Endothelial cell of umbilical vein (primary cell): Measurements from ENCODE around the gene NHS. TPM values are rescaled to one million over a fixed set of nuclear protein-coding genes. Genes with fewer than 3 reads are reported as not detected.

Source experiments
- BruUV-seq: library from RNA; stranded (reverse); fragments of 400-500 nt; replicated peaks from 2 replicates; lab custom pipeline; 2021; lab: Mats Ljungman, UMichigan
- CTCF ChIA-PET: fragments of 300-600, 350-600 bp; sonication (Branson Sonifier 250); formaldehyde crosslinking; loops from one replicate; lab custom pipeline; 2021; ENCODE audit warnings: antibody characterized with exemption, inconsistent platforms; lab: Charles Lee
- POLR2A ChIA-PET: fragments of 300-600, 350-600 bp; sonication (Branson Sonifier 250); formaldehyde crosslinking; loops from one replicate; lab custom pipeline; 2021; ENCODE audit warnings: antibody characterized with exemption, inconsistent platforms; lab: Charles Lee
- DNase-seq: peaks from one replicate; pipeline ENCODE4 v3.0.0-alpha.2; 2011; ENCODE audit warnings: low read depth, low spot score
- FAIRE-seq: peaks from 2 replicates; lab custom pipeline; 2011; peaks lifted over from hg19 to GRCh38; lab: Jason Lieb, UNC
- H2AFZ ChIP-seq: 2 replicates; pipeline ENCODE4 v1.6.0; 2012; ENCODE audit warnings: low read depth, low read length, control low read depth, inconsistent platforms
- H3K27ac ChIP-seq: 2 replicates; pipeline ENCODE4 v1.5.1; 2011; ENCODE audit warnings: low read depth, mild to moderate bottlenecking, control low read depth, low read length, moderate library complexity; ENCODE audit not compliant: insufficient read depth
- H3K27me3 ChIP-seq, 2 experiments: 2 replicates each; pipeline versions ENCODE4 v1.6.0 to v1.6.1; 2011; ENCODE audit warnings: low read length in 2 of 2, mixed read lengths in 1 of 2; ENCODE audit not compliant: control insufficient read depth in 2 of 2, insufficient read depth in 2 of 2
- H3K36me3 ChIP-seq, 2 experiments: 2 replicates in 1 of 2; 3 replicates in 1 of 2; pipeline ENCODE4 v1.5.1; 2011; ENCODE audit warnings: low read length in 2 of 2, mild to moderate bottlenecking in 1 of 2, moderate library complexity in 1 of 2; ENCODE audit not compliant: control insufficient read depth in 2 of 2, insufficient read depth in 2 of 2; ENCODE audit errors: extremely low read depth in 1 of 2
- H3K4me1 ChIP-seq: 3 replicates; pipeline ENCODE4 v1.5.1; 2011; ENCODE audit warnings: mild to moderate bottlenecking, low read length; ENCODE audit not compliant: control insufficient read depth, insufficient read depth; ENCODE audit errors: extremely low read depth
- H3K4me2 ChIP-seq: 2 replicates; pipeline ENCODE4 v1.6.1; 2011; ENCODE audit warnings: low read length, control low read depth, mixed read lengths; ENCODE audit not compliant: insufficient read depth
- H3K4me3 ChIP-seq, 3 experiments: fragments of 200-600 bp in 1 of 3; sonication (generic), shearing (Covaris generic) in 1 of 3; replicated peaks in 1 of 3; 2 replicates each; pipeline ENCODE4 v1.5.1; 2011 to 2016; ENCODE audit warnings: control low read depth in 3 of 3, low read length in 3 of 3, mild to moderate bottlenecking in 2 of 3, inconsistent platforms in 1 of 3, low read depth in 1 of 3, moderate library complexity in 1 of 3; ENCODE audit not compliant: insufficient read depth in 1 of 3
- H3K79me2 ChIP-seq: 2 replicates; pipeline ENCODE4 v1.6.0; 2012; ENCODE audit warnings: low read length, inconsistent platforms; ENCODE audit not compliant: control insufficient read depth, insufficient read depth
- H3K9ac ChIP-seq: replicated peaks from 2 replicates; pipeline ENCODE3; 2011; ENCODE audit warnings: low read length, control low read depth; ENCODE audit not compliant: insufficient read depth; ENCODE audit errors: extremely low read depth
- H3K9me1 ChIP-seq: replicated peaks from 3 replicates; pipeline ENCODE4 v1.6.0; 2011; ENCODE audit warnings: mild to moderate bottlenecking, low read length; ENCODE audit not compliant: control insufficient read depth, insufficient read depth; ENCODE audit errors: extremely low read depth
- H3K9me3 ChIP-seq: replicated peaks from 2 replicates; pipeline ENCODE4 v1.5.1; 2012; ENCODE audit warnings: low read length, inconsistent platforms; ENCODE audit not compliant: control insufficient read depth, insufficient read depth
- H4K20me1 ChIP-seq: replicated peaks from 2 replicates; pipeline ENCODE3; 2011; ENCODE audit warnings: mild to moderate bottlenecking, low read length; ENCODE audit not compliant: control insufficient read depth, insufficient read depth; ENCODE audit errors: extremely low read depth
- EZH2 ChIP-seq: IDR thresholded peaks from 2 replicates; pipeline ENCODE4 v1.6.1; 2012; ENCODE audit warnings: borderline replicate concordance, low read depth, mild to moderate bottlenecking, moderate library complexity, low read length, inconsistent platforms; ENCODE audit not compliant: severe bottlenecking
- FOS ChIP-seq: IDR thresholded peaks from 2 replicates; pipeline ENCODE4 v1.6.1; 2011; ENCODE audit warnings: mild to moderate bottlenecking, low read length, moderate library complexity, borderline replicate concordance; ENCODE audit not compliant: insufficient read depth
- GATA2 ChIP-seq: IDR thresholded peaks from 2 replicates; pipeline ENCODE4 v1.7.0; 2011; ENCODE audit warnings: low read depth, mild to moderate bottlenecking, moderate library complexity, mixed read lengths, low read length; ENCODE audit not compliant: insufficient read length, insufficient read depth
- JUN ChIP-seq: IDR thresholded peaks from 2 replicates; pipeline ENCODE4 v1.6.1; 2011; ENCODE audit warnings: borderline replicate concordance, low read depth; ENCODE audit not compliant: insufficient read length, insufficient read depth
- MYC ChIP-seq: IDR thresholded peaks from one replicate; pipeline ENCODE4 v1.6.1; 2011; ENCODE audit warnings: mild to moderate bottlenecking, low read depth, low read length
- POLR2A ChIP-seq: IDR thresholded peaks from 2 replicates; pipeline ENCODE4 v1.6.1; 2012; ENCODE audit warnings: low read depth, mild to moderate bottlenecking, control low read depth, low read length
- POLR2AphosphoS5 ChIP-seq: IDR thresholded peaks from 2 replicates; pipeline ENCODE4 v1.6.1; 2012; ENCODE audit warnings: low read depth, mild to moderate bottlenecking, control low read depth, low read length, moderate library complexity; ENCODE audit not compliant: insufficient read depth
- dilution Hi-C: fragments of 300-500 bp; cut with MboI; formaldehyde crosslinking; loops from one replicate; pipeline ENCODE4 v1.15.0; 2019; ENCODE audit warnings: low sequenced_read_pairs; ENCODE audit not compliant: extremely low pct_ligation_motif_present
- intact Hi-C: fragments of 100-400 bp; cut with micrococcal nuclease; formaldehyde crosslinking; loops from one replicate; pipeline ENCODE4 v1.10.0; 2022
- polyA plus RNA-seq, 4 experiments: library from polyadenylated mRNA; depleted of rRNA in 3 of 4; stranded (reverse) in 3 of 4; unstranded in 1 of 4; fragments of >200 nt; gene quantifications; 2 replicates each; pipeline versions ENCODE4 v1.2.1 to v1.2.3, GENCODE V29; 2011 to 2012; ENCODE audit warnings: missing spikeins in 1 of 4
- total RNA-seq: library from RNA; stranded (reverse); gene quantifications from 2 replicates; pipeline ENCODE4 v1.2.3, GENCODE V29; 2021
- TF ChIP-seq, protein P1 (sequence below), 2 donors: IDR thresholded peaks; 1 replicate in 1 of 2; 2 replicates in 1 of 2; pipeline ENCODE4 v1.5.1; 2011; ENCODE audit warnings: low read length in 2 of 2, mild to moderate bottlenecking in 2 of 2, moderate library complexity in 2 of 2, control low read depth in 1 of 2, inconsistent platforms in 1 of 2, low read depth in 1 of 2; ENCODE audit not compliant: insufficient read depth in 1 of 2; ENCODE audit errors: extremely low read depth in 1 of 2
- TF ChIP-seq, protein P2 (sequence below): IDR thresholded peaks from 2 replicates; pipeline ENCODE4 v1.6.1; 2011; ENCODE audit not compliant: insufficient read depth, insufficient read length

NHS gene
- total and polyA plus RNA-seq, 2 donors (not counting 3 experiments of a cell fraction or from before 2014, with no cell fraction given), result 0.07 to 0.46 TPM

DNA sequence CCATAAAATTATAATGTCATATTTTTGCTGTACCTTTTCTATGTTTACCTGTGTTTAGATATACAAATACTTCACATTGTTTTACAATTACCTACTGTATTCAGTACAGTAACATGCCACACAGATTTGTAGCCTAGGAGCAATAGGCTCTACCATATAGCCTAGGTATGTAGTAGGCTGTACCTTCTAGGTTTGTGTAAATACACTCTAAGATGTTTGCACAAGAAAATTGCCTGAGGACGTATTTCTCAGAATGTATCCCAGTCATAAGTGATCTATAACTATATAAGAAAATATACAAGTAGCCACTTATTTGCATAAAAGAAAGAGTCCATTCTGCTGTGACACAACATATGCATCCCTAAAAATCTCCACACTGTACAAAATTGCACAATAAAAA, 326.0 kb downstream of the NHS start:
- no peak overlapping the region for H3K9ac ChIP-seq
- no peaks in the 10 kb centered on the region for H3K79me2 ChIP-seq
- H3K27ac ChIP-seq, result no peak overlapping the region
- no peaks in the 10 kb centered on the region for H3K27me3 ChIP-seq
- no peaks in the 10 kb centered on the region for H3K36me3 ChIP-seq
- no peaks in the 10 kb centered on the region for H3K9me3 ChIP-seq
- intact Hi-C loops (no loop called here), dilution Hi-C loops (no loop called here)
- FAIRE-seq, result no peak
- ChIA-PET POLR2A (no interaction called here), CTCF (no interaction called here)
- H3K9me1 ChIP-seq, result no peaks in the 10 kb centered on the region
- H3K4me3 ChIP-seq, result no peak overlapping the region
- H4K20me1 ChIP-seq, result no peaks in the 10 kb centered on the region
- no peak for DNase-seq
- no peaks in the 10 kb centered on the region for H3K4me1 ChIP-seq
- no TSS peak for BruUV-seq
- H3K4me2 ChIP-seq, result no peak overlapping the region
- no peak overlapping the region for H2AFZ ChIP-seq
- TF ChIP-seq POLR2AphosphoS5 (no peak), FOS (no peak), GATA2 (no peak), JUN (no peak), POLR2A (no peak), MYC (no peak), EZH2 (no peak)
- TF ChIP-seq, protein P1, sequence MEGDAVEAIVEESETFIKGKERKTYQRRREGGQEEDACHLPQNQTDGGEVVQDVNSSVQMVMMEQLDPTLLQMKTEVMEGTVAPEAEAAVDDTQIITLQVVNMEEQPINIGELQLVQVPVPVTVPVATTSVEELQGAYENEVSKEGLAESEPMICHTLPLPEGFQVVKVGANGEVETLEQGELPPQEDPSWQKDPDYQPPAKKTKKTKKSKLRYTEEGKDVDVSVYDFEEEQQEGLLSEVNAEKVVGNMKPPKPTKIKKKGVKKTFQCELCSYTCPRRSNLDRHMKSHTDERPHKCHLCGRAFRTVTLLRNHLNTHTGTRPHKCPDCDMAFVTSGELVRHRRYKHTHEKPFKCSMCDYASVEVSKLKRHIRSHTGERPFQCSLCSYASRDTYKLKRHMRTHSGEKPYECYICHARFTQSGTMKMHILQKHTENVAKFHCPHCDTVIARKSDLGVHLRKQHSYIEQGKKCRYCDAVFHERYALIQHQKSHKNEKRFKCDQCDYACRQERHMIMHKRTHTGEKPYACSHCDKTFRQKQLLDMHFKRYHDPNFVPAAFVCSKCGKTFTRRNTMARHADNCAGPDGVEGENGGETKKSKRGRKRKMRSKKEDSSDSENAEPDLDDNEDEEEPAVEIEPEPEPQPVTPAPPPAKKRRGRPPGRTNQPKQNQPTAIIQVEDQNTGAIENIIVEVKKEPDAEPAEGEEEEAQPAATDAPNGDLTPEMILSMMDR (IDR thresholded peaks at IDR 0.05; ENCODE audit: extremely low read depth in 1 of 2, insufficient read depth in 1 of 2, low read depth in 1 of 2, low read length in 2 of 2), result no peak
- TF ChIP-seq, protein P2, sequence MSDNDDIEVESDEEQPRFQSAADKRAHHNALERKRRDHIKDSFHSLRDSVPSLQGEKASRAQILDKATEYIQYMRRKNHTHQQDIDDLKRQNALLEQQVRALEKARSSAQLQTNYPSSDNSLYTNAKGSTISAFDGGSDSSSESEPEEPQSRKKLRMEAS, result no peak
